OCI-LY1 (cell line): ENCODE measurements around the gene PKIB.

Experiments
- H2AFZ ChIP-seq: fragments of 200-600 bp; sonication (generic), shearing (Covaris generic); 2 replicates; pipeline ENCODE4 v1.6.0; 2014; ENCODE audit warnings: antibody characterized with exemption, mild to moderate bottlenecking, low read length
- H3F3A ChIP-seq: fragments of 200-600 bp; sonication (generic), shearing (Covaris generic); 2 replicates; pipeline ENCODE4 v1.6.0; 2014; ENCODE audit warnings: mild to moderate bottlenecking, antibody characterized with exemption, low read length, moderate library complexity; ENCODE audit not compliant: insufficient read depth
- H3K27ac ChIP-seq: fragments of 200-600 bp; sonication (generic); 2 replicates; pipeline ENCODE4 v1.5.1; 2014; ENCODE audit warnings: low read length, mixed run types, mild to moderate bottlenecking, low read depth; ENCODE audit not compliant: poor library complexity, severe bottlenecking
- H3K27me3 ChIP-seq: fragments of 200-600 bp; sonication (generic); 2 replicates; pipeline ENCODE4 v1.6.0; 2014; ENCODE audit warnings: antibody characterized with exemption, mild to moderate bottlenecking, low read length, moderate library complexity; ENCODE audit not compliant: insufficient read depth
- H3K36me3 ChIP-seq: fragments of 200-600 bp; sonication (generic); 2 replicates; pipeline ENCODE4 v1.6.1; 2014; ENCODE audit warnings: mild to moderate bottlenecking, antibody characterized with exemption, low read length, moderate library complexity, mixed read lengths; ENCODE audit not compliant: insufficient read depth
- H3K4me1 ChIP-seq: fragments of 200-600 bp; sonication (generic); 2 replicates; pipeline ENCODE4 v1.5.1; 2014; ENCODE audit warnings: mild to moderate bottlenecking, low read length, moderate library complexity; ENCODE audit not compliant: insufficient read depth, severe bottlenecking
- H3K4me2 ChIP-seq: fragments of 200-600 bp; sonication (generic), shearing (Covaris generic); 2 replicates; pipeline ENCODE4 v1.6.1; 2014; ENCODE audit warnings: low read length
- H3K4me3 ChIP-seq: fragments of 200-600 bp; sonication (generic); 2 replicates; pipeline ENCODE4 v1.5.1; 2014; ENCODE audit warnings: low read length, low read depth, mild to moderate bottlenecking, mixed read lengths; ENCODE audit not compliant: poor library complexity, severe bottlenecking
- H3K79me2 ChIP-seq: fragments of 200-600 bp; shearing (Covaris generic); 2 replicates; pipeline ENCODE4 v1.6.1; 2016; ENCODE audit warnings: mixed run types, low read length, mixed read lengths; ENCODE audit not compliant: insufficient read depth
- H3K9ac ChIP-seq: fragments of 200-600 bp; sonication (generic), shearing (Covaris generic); 2 replicates; pipeline ENCODE4 v1.6.1; 2014; ENCODE audit warnings: mild to moderate bottlenecking, low read length, mixed read lengths
- H3K9me2 ChIP-seq: fragments of 200-600 bp; sonication (generic), shearing (Covaris generic); 2 replicates; pipeline ENCODE4 v1.6.1; 2014; ENCODE audit warnings: low read depth, mild to moderate bottlenecking, low read length, mixed read lengths
- H3K9me3 ChIP-seq: fragments of 200-600 bp; shearing (Covaris generic); 2 replicates; pipeline ENCODE4 v1.6.1; 2014; ENCODE audit warnings: low read length, mixed read lengths
- H4K20me1 ChIP-seq: fragments of 200-600 bp; sonication (generic), shearing (Covaris generic); 2 replicates; pipeline ENCODE4 v1.6.0; 2016; ENCODE audit warnings: mild to moderate bottlenecking, low read length; ENCODE audit not compliant: insufficient read depth
- CTCF ChIP-seq: fragments of 200-600 bp; sonication (generic), shearing (Covaris generic); IDR thresholded peaks from 2 replicates; pipeline ENCODE4 v1.5.1; 2017; ENCODE audit warnings: mild to moderate bottlenecking, antibody characterized with exemption, low read length, moderate library complexity, mixed read lengths
- EZH2 ChIP-seq: fragments of 200-600 bp; sonication (generic), shearing (Covaris generic); IDR thresholded peaks from 2 replicates; pipeline ENCODE4 v1.8.0; 2017; ENCODE audit warnings: borderline replicate concordance, mixed run types, mild to moderate bottlenecking, antibody characterized with exemption, low read length, moderate library complexity, mixed read lengths

The PKIB gene

GRCh38 chr6:122654012-122654411 lies 43.8 kb downstream of the PKIB start:
- no peaks in the 10 kb centered on the region for H3K9me2 ChIP-seq
- H2AFZ ChIP-seq, result no peak overlapping the region
- H3K4me2 ChIP-seq, result no peak overlapping the region
- no peaks in the 10 kb centered on the region for H3K79me2 ChIP-seq
- no peak overlapping the region for H3K4me3 ChIP-seq
- no peaks in the 10 kb centered on the region for H3K27me3 ChIP-seq
- no peaks in the 10 kb centered on the region for H3F3A ChIP-seq
- TF ChIP-seq CTCF, result no peak
- no peak for TF ChIP-seq EZH2
- no peak overlapping the region for H3K27ac ChIP-seq
- H4K20me1 ChIP-seq, result no peaks in the 10 kb centered on the region
- no peaks in the 10 kb centered on the region for H3K36me3 ChIP-seq
- no peaks in the 10 kb centered on the region for H3K9me3 ChIP-seq
- no peaks in the 10 kb centered on the region for H3K4me1 ChIP-seq
- no peak overlapping the region for H3K9ac ChIP-seq

GRCh38 chr6:122657601-122658000 lies 47.4 kb downstream of the PKIB start:
- Histone ChIP-seq H3F3A (no peaks in the 10 kb centered on the region), H3K9me2 (no peaks in the 10 kb centered on the region), H3K9ac (no peak overlapping the region), H2AFZ (no peak overlapping the region), H4K20me1 (no peaks in the 10 kb centered on the region), H3K27ac (no peak overlapping the region), H3K79me2 (no peaks in the 10 kb centered on the region), H3K4me3 (no peak overlapping the region), H3K4me2 (no peak overlapping the region), H3K4me1 (no peaks in the 10 kb centered on the region), H3K36me3 (no peaks in the 10 kb centered on the region), H3K9me3 (no peaks in the 10 kb centered on the region), H3K27me3 (no peaks in the 10 kb centered on the region)
- TF ChIP-seq EZH2 (no peak), CTCF (no peak)

- TF ChIP-seq EZH2 (no peak), CTCF (no peak)
- H3K79me2 ChIP-seq, result no peaks in the 10 kb centered on the region
- no peak overlapping the region for H3K9ac ChIP-seq
- H3F3A ChIP-seq, result no peaks in the 10 kb centered on the region
- H2AFZ ChIP-seq, result no peak overlapping the region
- no peaks in the 10 kb centered on the region for H3K9me2 ChIP-seq
- H3K4me1 ChIP-seq, result no peaks in the 10 kb centered on the region
- H3K4me2 ChIP-seq, result no peak overlapping the region
- no peaks in the 10 kb centered on the region for H3K9me3 ChIP-seq
- H3K27ac ChIP-seq, result no peak overlapping the region
- H3K27me3 ChIP-seq, result no peaks in the 10 kb centered on the region
- no peaks in the 10 kb centered on the region for H4K20me1 ChIP-seq
- H3K36me3 ChIP-seq, result no peaks in the 10 kb centered on the region
- no peak overlapping the region for H3K4me3 ChIP-seq
Measured at GRCh38 chr6:122660296-122660695, 50.1 kb downstream of the PKIB start.
